ENCODE results near the gene SYTL5. TPM values are rescaled to one million over a fixed set of nuclear protein-coding genes. Genes with fewer than 3 reads are reported as not detected.

Gene SYTL5
- total and polyA plus RNA-seq, 4 donors = 0.09 to 2.8 (median 1.0) TPM

- 94% methylated on average over 2 of the region's 2 CpGs for WGBS
- Histone ChIP-seq H3K9ac (ENCODE audit: low read depth in 1 of 2, low read length in 2 of 2) (no peak overlapping the region), H3K9me3 (ENCODE audit: control insufficient read depth in 4 of 4, low read length in 3 of 4) (no peaks in the 10 kb centered on the region), H3K27me3 (ENCODE audit: control insufficient read depth in 4 of 4, insufficient read depth in 4 of 4, low read length in 3 of 4) (no peaks in the 10 kb centered on the region), H3K36me3 (ENCODE audit: control insufficient read depth in 4 of 4, insufficient read depth in 3 of 4, low read depth in 1 of 4, low read length in 3 of 4) (no peaks in the 10 kb centered on the region), H3K4me1 (ENCODE audit: control insufficient read depth in 4 of 4, insufficient read depth in 4 of 4, low read length in 3 of 4) (no peaks in the 10 kb centered on the region), H3K4me3 (ENCODE audit: low read depth in 1 of 3, low read length in 3 of 3) (no peak overlapping the region), H3K27ac (ENCODE audit: low read depth in 1 of 2, low read length in 2 of 2) (no peak overlapping the region)
- no peak for TF ChIP-seq REST (IDR thresholded peaks at IDR 0.05)
- TF ChIP-seq JUND (IDR thresholded peaks at IDR 0.05) = no peak
- no peak for TF ChIP-seq CTCF (IDR thresholded peaks at IDR 0.05; ENCODE audit: low read depth, low read length, missing input control)
- TF ChIP-seq NR2F2 (IDR thresholded peaks at IDR 0.05) = no peak
- no peak for TF ChIP-seq MAX (IDR thresholded peaks at IDR 0.05)
- TF ChIP-seq EGR1 (IDR thresholded peaks at IDR 0.05; ENCODE audit: low read depth in 2 of 2) = no peak
- no peak for TF ChIP-seq FOXA2 (IDR thresholded peaks at IDR 0.05)
- TF ChIP-seq HNF4G (IDR thresholded peaks at IDR 0.05) = no peak
- no peak for TF ChIP-seq ATF3 (IDR thresholded peaks at IDR 0.05)
- TF ChIP-seq RXRA (IDR thresholded peaks at IDR 0.05) = no peak
- DNase-seq (ENCODE audit: low spot score) = no peak
These were observed 30.1 kb downstream of the SYTL5 start for GRCh38 chrX:38036466-38036865.

- Histone ChIP-seq H3K4me1 (ENCODE audit: control insufficient read depth in 4 of 4, insufficient read depth in 4 of 4, low read length in 3 of 4) (no peaks in the 10 kb centered on the region), H3K4me3 (ENCODE audit: low read depth in 1 of 3, low read length in 3 of 3) (no peak overlapping the region), H3K27me3 (ENCODE audit: control insufficient read depth in 4 of 4, insufficient read depth in 4 of 4, low read length in 3 of 4) (no peaks in the 10 kb centered on the region), H3K9ac (ENCODE audit: low read depth in 1 of 2, low read length in 2 of 2) (no peak overlapping the region), H3K9me3 (ENCODE audit: control insufficient read depth in 4 of 4, low read length in 3 of 4) (no peaks in the 10 kb centered on the region), H3K36me3 (ENCODE audit: control insufficient read depth in 4 of 4, insufficient read depth in 3 of 4, low read depth in 1 of 4, low read length in 3 of 4) (no peaks in the 10 kb centered on the region), H3K27ac (ENCODE audit: low read depth in 1 of 2, low read length in 2 of 2) (no peak overlapping the region)
- TF ChIP-seq ZBTB33 (IDR thresholded peaks at IDR 0.05) = no peak
- no peak for TF ChIP-seq GABPA (IDR thresholded peaks at IDR 0.05 in 1 of 2, conservative IDR thresholded peaks at IDR 0.05 in 1 of 2)
- TF ChIP-seq NR2F2 (IDR thresholded peaks at IDR 0.05) = no peak
- TF ChIP-seq FOXA1 (IDR thresholded peaks at IDR 0.05) = no peak
- no peak for TF ChIP-seq JUND (IDR thresholded peaks at IDR 0.05)
- no peak for TF ChIP-seq YY1 (IDR thresholded peaks at IDR 0.05)
- no peak for TF ChIP-seq ATF3 (IDR thresholded peaks at IDR 0.05)
- no peak for TF ChIP-seq FOXA2 (IDR thresholded peaks at IDR 0.05)
- 39% methylated on average over 2 of the region's 2 CpGs for WGBS
- no peak for DNase-seq (ENCODE audit: low spot score)
These were observed 32.1 kb downstream of the SYTL5 start for GRCh38 chrX:38038501-38038900.

All from liver (tissue), 9 donors.